Upper lobe of left lung (tissue), 4 donors: ENCODE data around the gene RBPJ.

Experiments
- CTCF ChIP-seq, 6 experiments: fragments of 450-650 bp in 4 of 6; fragments of 200-600 bp in 2 of 6; sonication (generic) in 2 of 6; IDR thresholded peaks; one replicate each; pipeline ENCODE4 v1.5.1; 2016 to 2019; ENCODE audit warnings: antibody characterized with exemption in 6 of 6
- EP300 ChIP-seq, 4 donors: sonication (generic); formaldehyde crosslinking; IDR thresholded peaks; one replicate each; pipeline ENCODE4 v1.5.1; 2017; ENCODE audit warnings: antibody characterized with exemption in 4 of 4, control low read depth in 2 of 4

GRCh38 chr4:26463386-26463785 lies 142.6 kb downstream of the RBPJ start:
- TF ChIP-seq EP300 (IDR thresholded peaks at IDR 0.05) (no peak), CTCF (IDR thresholded peaks at IDR 0.05) (no peak)
